AG10803 (cell line): ENCODE measurements around the gene CNIH2.
A peak's percentile ranks its signal among the peaks of the same experiment; 100 is the strongest.
"Not testable (repeated sequence)": the region's sequence is repeated elsewhere in the genome, so short reads cannot be mapped to it uniquely, and the experiment has no call there.

Experiments
- DNase-seq: peaks from one replicate; pipeline ENCODE4 v3.0.0; 2010; ENCODE audit warnings: low read depth
- H3K4me3 ChIP-seq: 2 replicates; pipeline ENCODE4 v1.5.1; 2011; ENCODE audit warnings: mild to moderate bottlenecking, low read length, control low read depth
- TF ChIP-seq, protein P1 (sequence below): conservative IDR thresholded peaks from 2 replicates; pipeline ENCODE4 v1.5.1; 2011; ENCODE audit warnings: mild to moderate bottlenecking, low read length, control low read depth, inconsistent platforms

The CNIH2 gene

DNA sequence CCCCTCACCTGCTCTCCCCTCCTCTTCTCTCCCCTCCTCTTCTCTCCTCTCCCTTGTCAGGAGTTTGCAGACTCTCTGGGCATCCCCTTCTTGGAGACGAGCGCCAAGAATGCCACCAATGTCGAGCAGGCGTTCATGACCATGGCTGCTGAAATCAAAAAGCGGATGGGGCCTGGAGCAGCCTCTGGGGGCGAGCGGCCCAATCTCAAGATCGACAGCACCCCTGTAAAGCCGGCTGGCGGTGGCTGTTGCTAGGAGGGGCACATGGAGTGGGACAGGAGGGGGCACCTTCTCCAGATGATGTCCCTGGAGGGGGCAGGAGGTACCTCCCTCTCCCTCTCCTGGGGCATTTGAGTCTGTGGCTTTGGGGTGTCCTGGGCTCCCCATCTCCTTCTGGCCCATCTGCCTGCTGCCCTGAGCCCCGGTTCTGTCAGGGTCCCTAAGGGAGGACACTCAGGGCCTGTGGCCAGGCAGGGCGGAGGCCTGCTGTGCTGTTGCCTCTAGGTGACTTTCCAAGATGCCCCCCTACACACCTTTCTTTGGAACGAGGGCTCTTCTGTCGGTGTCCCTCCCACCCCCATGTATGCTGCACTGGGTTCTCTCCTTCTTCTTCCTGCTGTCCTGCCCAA, 1.9 kb upstream of the CNIH2 start:
- DNase-seq, result no peak
- TF ChIP-seq, protein P1, sequence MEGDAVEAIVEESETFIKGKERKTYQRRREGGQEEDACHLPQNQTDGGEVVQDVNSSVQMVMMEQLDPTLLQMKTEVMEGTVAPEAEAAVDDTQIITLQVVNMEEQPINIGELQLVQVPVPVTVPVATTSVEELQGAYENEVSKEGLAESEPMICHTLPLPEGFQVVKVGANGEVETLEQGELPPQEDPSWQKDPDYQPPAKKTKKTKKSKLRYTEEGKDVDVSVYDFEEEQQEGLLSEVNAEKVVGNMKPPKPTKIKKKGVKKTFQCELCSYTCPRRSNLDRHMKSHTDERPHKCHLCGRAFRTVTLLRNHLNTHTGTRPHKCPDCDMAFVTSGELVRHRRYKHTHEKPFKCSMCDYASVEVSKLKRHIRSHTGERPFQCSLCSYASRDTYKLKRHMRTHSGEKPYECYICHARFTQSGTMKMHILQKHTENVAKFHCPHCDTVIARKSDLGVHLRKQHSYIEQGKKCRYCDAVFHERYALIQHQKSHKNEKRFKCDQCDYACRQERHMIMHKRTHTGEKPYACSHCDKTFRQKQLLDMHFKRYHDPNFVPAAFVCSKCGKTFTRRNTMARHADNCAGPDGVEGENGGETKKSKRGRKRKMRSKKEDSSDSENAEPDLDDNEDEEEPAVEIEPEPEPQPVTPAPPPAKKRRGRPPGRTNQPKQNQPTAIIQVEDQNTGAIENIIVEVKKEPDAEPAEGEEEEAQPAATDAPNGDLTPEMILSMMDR, result no peak

GRCh38 chr11:66276619-66277018, 1.4 kb upstream of the CNIH2 start:
- not testable (repeated sequence) for DNase-seq

More for the DNA sequence above, 1.9 kb upstream of the CNIH2 start:
- no peak overlapping the region for H3K4me3 ChIP-seq

DNA sequence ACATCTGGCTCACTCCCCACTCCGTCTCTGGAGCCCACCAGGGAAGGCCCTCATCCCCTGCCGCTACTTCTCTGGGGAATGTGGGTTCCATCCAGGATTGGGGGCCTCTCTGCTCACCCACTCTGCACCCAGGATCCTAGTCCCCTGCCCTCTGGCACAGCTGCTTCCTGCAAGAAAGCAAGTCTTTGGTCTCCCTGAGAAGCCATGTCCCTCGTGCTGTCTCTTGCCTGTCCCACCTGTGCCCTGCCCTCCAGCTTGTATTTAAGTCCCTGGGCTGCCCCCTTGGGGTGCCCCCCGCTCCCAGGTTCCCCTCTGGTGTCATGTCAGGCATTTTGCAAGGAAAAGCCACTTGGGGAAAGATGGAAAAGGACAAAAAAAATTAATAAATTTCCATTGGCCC, 911 bp upstream of the CNIH2 start:
- not testable (repeated sequence) for H3K4me3 ChIP-seq, DNase-seq

More at GRCh38 chr11:66276619-66277018, 1.4 kb upstream of the CNIH2 start:
- H3K4me3 ChIP-seq, result not testable (repeated sequence)

DNA sequence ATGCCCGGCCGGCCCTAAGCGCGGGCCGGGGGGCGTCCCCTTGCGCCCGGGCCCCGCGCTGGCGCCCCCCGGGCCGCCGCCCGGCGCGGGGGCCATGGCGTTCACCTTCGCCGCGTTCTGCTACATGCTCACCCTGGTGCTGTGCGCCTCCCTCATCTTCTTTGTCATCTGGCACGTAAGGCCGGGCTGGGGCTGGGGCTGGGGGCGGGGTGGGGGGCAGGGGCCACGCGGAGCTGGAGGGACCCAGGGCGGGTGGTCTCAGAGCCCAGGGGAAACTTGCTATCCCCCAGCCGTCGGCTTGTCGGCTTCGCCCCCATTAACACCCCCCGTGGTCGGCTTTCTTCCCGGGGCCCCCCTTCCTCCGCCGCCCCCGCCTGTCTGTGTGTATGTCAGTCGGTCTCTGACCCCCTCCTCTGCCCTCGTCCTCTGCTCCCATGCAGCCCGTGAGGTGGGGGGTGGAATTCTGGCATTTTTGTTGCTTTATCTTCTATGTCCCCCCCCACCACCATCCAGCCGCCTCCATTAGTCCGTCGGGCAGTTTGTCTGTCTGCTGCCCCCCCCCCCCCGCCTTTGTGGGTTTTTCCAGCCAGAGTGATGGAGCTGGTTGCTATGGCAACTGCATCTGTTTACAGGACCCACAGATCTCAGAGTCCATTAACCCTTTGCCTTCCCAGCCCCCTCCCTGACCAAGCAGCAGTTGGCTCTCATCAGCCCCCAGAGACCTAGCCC, 552 bp downstream of the CNIH2 start:
- peak; percentile 20 for DNase-seq
- TF ChIP-seq, protein P1, result no peak
- H3K4me3 ChIP-seq, result no peak overlapping the region

DNA sequence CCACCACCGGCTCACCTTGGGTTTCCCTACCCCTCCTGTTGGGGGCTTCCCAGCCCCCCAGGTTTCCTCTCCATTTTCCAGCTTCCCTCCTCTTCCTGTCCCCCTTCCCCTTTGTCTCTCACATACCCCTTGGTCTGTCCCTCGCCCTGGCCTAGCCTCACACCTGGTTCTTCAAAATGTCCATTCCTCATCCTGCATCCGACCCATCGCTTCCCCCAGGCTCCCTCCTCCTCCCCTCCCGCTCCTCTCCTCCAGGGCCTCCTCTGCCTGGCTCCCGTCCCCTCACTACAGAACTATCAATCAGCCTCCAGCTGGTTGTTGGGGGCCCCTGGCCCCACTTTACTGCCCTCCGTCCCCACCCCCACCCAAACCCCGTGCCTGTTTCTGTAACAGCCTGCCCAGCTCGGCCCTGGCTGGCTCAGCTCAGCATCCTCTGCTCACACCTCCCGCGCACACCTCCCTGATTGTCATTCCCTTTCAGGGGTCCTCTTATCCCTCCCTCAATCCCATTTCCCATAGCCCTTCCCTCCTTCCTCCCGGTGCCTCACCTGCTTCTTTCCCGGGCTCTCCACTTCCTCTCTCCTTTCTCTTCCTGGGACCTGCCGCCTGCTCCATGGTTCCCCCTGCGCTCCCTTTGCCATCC, 1.2 kb downstream of the CNIH2 start:
- TF ChIP-seq, protein P1, result no peak
- H3K4me3 ChIP-seq, result no peak overlapping the region
- no peak for DNase-seq

DNA sequence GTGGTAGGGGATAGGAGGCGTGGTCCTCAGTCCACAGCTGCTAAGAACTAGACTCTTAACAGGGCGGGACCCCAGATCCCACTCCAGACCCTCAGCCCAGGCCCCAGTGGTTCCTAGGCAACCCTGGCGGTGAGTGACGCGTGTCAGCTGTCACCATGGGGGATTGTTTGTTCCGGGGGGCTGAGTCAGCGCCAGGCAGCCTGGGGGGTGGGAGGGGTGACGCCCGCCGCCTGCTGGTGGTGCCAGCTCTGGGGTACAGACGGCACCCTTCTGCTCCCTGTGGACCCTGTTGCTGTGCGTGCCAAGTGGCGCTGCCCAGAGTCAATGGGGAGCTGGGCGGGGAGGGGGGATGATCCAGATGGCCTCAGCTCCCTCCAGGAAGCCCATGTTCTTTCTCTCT, 2.5 kb downstream of the CNIH2 start:
- no peak for DNase-seq
- TF ChIP-seq, protein P1, result no peak
- no peak overlapping the region for H3K4me3 ChIP-seq

- DNase-seq, result no peak
- TF ChIP-seq, protein P1, result no peak
- H3K4me3 ChIP-seq, result no peak overlapping the region
Observed at GRCh38 chr11:66281001-66281400, 3.0 kb downstream of the CNIH2 start.
